ENCODE data around the gene MTA3.

GRCh38 chr2:42747422-42747821 lies 179.0 kb downstream of the MTA3 start:
- TF ChIP-seq CTCF (IDR thresholded peaks at IDR 0.05 in 4 of 5, conservative IDR thresholded peaks at IDR 0.05 in 1 of 5) (no peak), POLR2A (IDR thresholded peaks at IDR 0.05) (no peak)
